SU-DHL-6 (cell line): Measurements from ENCODE around the gene PLCB2.

Source experiments
- H2AFZ ChIP-seq: fragments of 200-600 bp; sonication (generic); 2 replicates; pipeline ENCODE4 v1.6.1; 2014; ENCODE audit warnings: low read depth, mild to moderate bottlenecking, moderate library complexity, mixed read lengths, antibody characterized with exemption, low read length; ENCODE audit not compliant: severe bottlenecking
- H3F3A ChIP-seq: fragments of 200-600 bp; shearing (Covaris generic); 2 replicates; pipeline ENCODE4 v1.6.0; 2016; ENCODE audit warnings: antibody characterized with exemption, mild to moderate bottlenecking; ENCODE audit not compliant: insufficient read depth
- H3K27ac ChIP-seq: fragments of 200-600 bp; sonication (generic); 2 replicates; pipeline ENCODE4 v1.5.1; 2016; ENCODE audit warnings: low read depth, mild to moderate bottlenecking, low read length, moderate library complexity, mixed read lengths
- H3K27me3 ChIP-seq: fragments of 200-600 bp; sonication (generic), shearing (Covaris generic); 2 replicates; pipeline ENCODE4 v1.6.0; 2014; ENCODE audit warnings: mild to moderate bottlenecking, low read length
- H3K36me3 ChIP-seq: fragments of 200-600 bp; sonication (generic); 2 replicates; pipeline ENCODE4 v1.6.1; 2014; ENCODE audit warnings: mild to moderate bottlenecking, low read length, mixed read lengths
- H3K4me2 ChIP-seq: fragments of 300-600, 200-600 bp; shearing (Covaris generic), sonication (generic); 2 replicates; pipeline ENCODE4 v1.6.0; 2014; ENCODE audit warnings: low read length, low read depth, mild to moderate bottlenecking; ENCODE audit not compliant: poor library complexity, severe bottlenecking
- H3K4me3 ChIP-seq: fragments of 200-600 bp; sonication (generic); 2 replicates; pipeline ENCODE4 v1.5.1; 2014; ENCODE audit warnings: antibody characterized with exemption, low read length, mild to moderate bottlenecking, mixed read lengths; ENCODE audit not compliant: insufficient read depth, poor library complexity, severe bottlenecking
- H3K79me2 ChIP-seq: fragments of 200-600 bp; sonication (generic); 2 replicates; pipeline ENCODE4 v1.6.1; 2014; ENCODE audit warnings: mild to moderate bottlenecking, low read length, moderate library complexity; ENCODE audit not compliant: insufficient read depth
- H3K9ac ChIP-seq: fragments of 200-600 bp; sonication (generic); 2 replicates; pipeline ENCODE4 v1.7.0; 2014; ENCODE audit warnings: mild to moderate bottlenecking, low read length
- H3K9me2 ChIP-seq: fragments of 200-600 bp; sonication (generic); replicated peaks from 2 replicates; pipeline ENCODE4 v1.6.1; 2014; ENCODE audit warnings: low read length; ENCODE audit not compliant: insufficient read depth
- H3K9me3 ChIP-seq: fragments of 200-600 bp; sonication (generic); 2 replicates; pipeline ENCODE4 v1.6.1; 2014; ENCODE audit warnings: low read length, mixed read lengths; ENCODE audit not compliant: insufficient read depth
- H4K20me1 ChIP-seq: fragments of 200-600 bp; sonication (generic); 2 replicates; pipeline ENCODE4 v1.6.1; 2014; ENCODE audit warnings: low read depth, mild to moderate bottlenecking, antibody characterized with exemption, low read length, moderate library complexity, mixed read lengths
- CTCF ChIP-seq: fragments of 200-600 bp; sonication (generic); IDR thresholded peaks from one replicate; pipeline ENCODE4 v1.5.1; 2017; ENCODE audit warnings: antibody characterized with exemption, mild to moderate bottlenecking, low read length, moderate library complexity; ENCODE audit not compliant: insufficient read depth, poor library complexity, severe bottlenecking
- EZH2phosphoT487 ChIP-seq: fragments of 200-600 bp; sonication (generic), shearing (Covaris generic); conservative IDR thresholded peaks from 2 replicates; pipeline ENCODE4 v1.6.1; 2018; ENCODE audit warnings: mild to moderate bottlenecking, antibody characterized with exemption, low read length, moderate library complexity, mixed read lengths

The PLCB2 gene

GRCh38 chr15:40314723-40315276 lies 7.1 kb upstream of the PLCB2 start:
- Histone ChIP-seq H4K20me1 (no peaks in the 10 kb centered on the region), H3K79me2 (no peaks in the 10 kb centered on the region), H3K4me2 (no peak overlapping the region), H3K36me3 (no peaks in the 10 kb centered on the region), H3K27ac (no peak overlapping the region), H3K9me3 (no peaks in the 10 kb centered on the region), H2AFZ (no peak overlapping the region), H3K4me3 (no peak overlapping the region), H3K9ac (no peak overlapping the region), H3K27me3 (no peaks in the 10 kb centered on the region), H3K9me2 (no peaks in the 10 kb centered on the region), H3F3A (no peaks in the 10 kb centered on the region)
- TF ChIP-seq CTCF (no peak), EZH2phosphoT487 (no peak)

- H3K9me3 ChIP-seq: no peaks in the 10 kb centered on the region
- H3K27me3 ChIP-seq: no peaks in the 10 kb centered on the region
- no peaks in the 10 kb centered on the region for H4K20me1 ChIP-seq
- no peak overlapping the region for H2AFZ ChIP-seq
- no peaks in the 10 kb centered on the region for H3K36me3 ChIP-seq
- H3K4me2 ChIP-seq: no peak overlapping the region
- no peaks in the 10 kb centered on the region for H3F3A ChIP-seq
- H3K9me2 ChIP-seq: no peaks in the 10 kb centered on the region
- no peak for TF ChIP-seq EZH2phosphoT487
- no peak for TF ChIP-seq CTCF
- no peaks in the 10 kb centered on the region for H3K79me2 ChIP-seq
- H3K27ac ChIP-seq: no peak overlapping the region
- no peak overlapping the region for H3K4me3 ChIP-seq
- no peak overlapping the region for H3K9ac ChIP-seq
These were observed 6.0 kb upstream of the PLCB2 start for GRCh38 chr15:40313531-40314398.

- no peaks in the 10 kb centered on the region for H3K9me3 ChIP-seq
- no peak overlapping the region for H3K4me3 ChIP-seq
- no peaks in the 10 kb centered on the region for H4K20me1 ChIP-seq
- no peaks in the 10 kb centered on the region for H3K36me3 ChIP-seq
- H3K4me2 ChIP-seq: no peak overlapping the region
- H3K79me2 ChIP-seq: no peaks in the 10 kb centered on the region
- no peak for TF ChIP-seq EZH2phosphoT487
- H3K9ac ChIP-seq: no peak overlapping the region
- H3K27me3 ChIP-seq: no peaks in the 10 kb centered on the region
- H3K9me2 ChIP-seq: no peaks in the 10 kb centered on the region
- no peak overlapping the region for H2AFZ ChIP-seq
- no peak overlapping the region for H3K27ac ChIP-seq
- H3F3A ChIP-seq: no peaks in the 10 kb centered on the region
These were observed 4.8 kb upstream of the PLCB2 start for GRCh38 chr15:40312370-40313158.
